ENCODE measurements around the gene SCN4A.
"Not testable (repeated sequence)": the region's sequence is repeated elsewhere in the genome, so short reads cannot be mapped to it uniquely, and the experiment has no call there.

Gene SCN4A

DNA sequence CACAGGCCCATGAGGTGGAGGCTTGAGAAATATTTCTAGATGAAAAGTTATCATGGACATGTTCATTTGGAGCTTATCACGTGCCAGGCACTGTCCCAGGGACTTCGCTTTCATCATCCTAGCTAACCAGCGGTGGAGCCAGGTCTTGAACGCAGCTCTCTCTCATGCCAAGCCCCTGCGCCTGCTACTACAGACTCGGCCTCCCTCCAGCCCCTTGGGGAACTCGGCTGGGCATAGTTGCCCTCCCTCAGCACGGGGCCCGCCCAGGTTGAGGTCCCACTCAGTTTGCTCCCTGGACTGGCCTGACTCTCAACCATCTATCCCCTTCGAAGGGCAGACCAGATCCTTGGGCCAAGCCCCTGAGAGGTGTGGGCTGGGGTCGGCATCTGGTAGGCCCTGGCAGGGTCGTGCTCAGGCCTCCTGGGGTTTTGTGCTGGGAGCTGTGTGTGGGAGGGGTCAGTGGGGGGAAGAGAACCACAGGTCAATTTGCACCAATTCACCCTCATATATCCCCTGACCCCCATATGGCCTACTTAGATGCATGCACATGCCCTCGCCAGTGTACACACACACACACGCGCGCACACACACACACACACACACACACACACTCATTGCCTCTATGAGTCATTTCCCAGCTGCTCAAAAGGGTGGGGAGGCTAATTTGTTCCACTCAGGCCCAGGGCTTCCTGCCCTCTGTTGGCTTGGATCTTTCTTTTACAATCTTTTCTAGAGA lies 12.1 kb upstream of the SCN4A start:
- DNase-seq, result no peak

GRCh38 chr17:63984236-63984635 lies 11.5 kb upstream of the SCN4A start:
- DNase-seq, result no peak

DNA sequence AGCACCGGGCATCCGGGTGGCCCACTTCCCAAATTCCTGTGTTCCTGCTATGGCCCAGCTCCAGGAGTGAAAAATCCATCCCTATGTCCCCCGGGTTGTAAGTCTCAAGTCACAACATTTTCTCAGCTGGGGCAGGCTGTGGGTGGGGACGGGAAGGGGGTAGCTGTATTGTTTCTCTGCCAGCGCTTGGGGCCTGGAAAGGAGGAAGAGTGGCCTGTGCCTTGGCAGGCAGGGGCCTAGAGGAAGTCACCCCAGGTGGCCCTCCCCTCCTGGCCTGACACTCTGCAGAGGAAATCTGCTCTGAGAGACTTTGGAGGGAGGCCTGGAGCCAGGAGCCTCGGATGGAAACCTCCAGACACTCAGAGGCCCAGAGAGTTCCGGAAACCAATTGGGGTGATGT lies 10.6 kb upstream of the SCN4A start:
- no peak for DNase-seq

GRCh38 chr17:63982641-63983040 lies 9.9 kb upstream of the SCN4A start:
- DNase-seq, result not testable (repeated sequence)

GRCh38 chr17:63978272-63979200 lies 5.8 kb upstream of the SCN4A start:
- no peak for DNase-seq

GRCh38 chr17:63976702-63977101 lies 4.0 kb upstream of the SCN4A start:
- DNase-seq, result no peak

DNA sequence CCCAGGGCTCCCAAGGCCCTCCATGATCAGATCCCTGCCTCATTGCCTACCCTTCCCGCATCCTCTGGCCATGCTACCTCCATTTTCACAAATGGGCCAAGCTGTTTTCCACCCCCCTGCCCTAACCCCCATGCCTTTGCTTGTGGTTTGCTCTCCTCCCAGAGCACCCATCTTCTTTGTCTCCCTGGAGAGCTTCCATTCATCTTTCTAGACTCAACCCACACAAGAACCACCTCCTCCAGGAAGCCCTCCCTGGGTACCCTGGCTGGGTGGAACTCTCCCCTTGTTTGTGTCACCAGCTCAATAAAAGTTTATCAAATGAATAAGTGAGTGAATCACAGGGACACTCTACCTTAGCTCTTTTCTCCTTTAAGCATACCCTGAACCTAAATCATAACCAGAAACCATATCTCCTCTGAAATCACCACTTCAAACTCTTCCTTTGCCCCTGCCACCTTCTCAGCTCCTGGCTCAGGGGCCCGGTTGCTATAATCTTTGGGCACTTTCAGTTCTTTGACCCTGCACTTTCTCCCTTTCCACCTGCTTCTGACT lies 2.9 kb upstream of the SCN4A start:
- DNase-seq, result no peak

- no peak for DNase-seq
These were observed 2.0 kb upstream of the SCN4A start for GRCh38 chr17:63974594-63975192.

GRCh38 chr17:63973930-63974593 lies 1.3 kb upstream of the SCN4A start:
- no peak for DNase-seq

GRCh38 chr17:63973247-63973646 lies 529 bp upstream of the SCN4A start:
- DNase-seq, result no peak

GRCh38 chr17:63969278-63969677 lies 3.4 kb downstream of the SCN4A start:
- no peak for DNase-seq

- DNase-seq, result no peak
These were observed 4.8 kb downstream of the SCN4A start for GRCh38 chr17:63967953-63968352.

DNA sequence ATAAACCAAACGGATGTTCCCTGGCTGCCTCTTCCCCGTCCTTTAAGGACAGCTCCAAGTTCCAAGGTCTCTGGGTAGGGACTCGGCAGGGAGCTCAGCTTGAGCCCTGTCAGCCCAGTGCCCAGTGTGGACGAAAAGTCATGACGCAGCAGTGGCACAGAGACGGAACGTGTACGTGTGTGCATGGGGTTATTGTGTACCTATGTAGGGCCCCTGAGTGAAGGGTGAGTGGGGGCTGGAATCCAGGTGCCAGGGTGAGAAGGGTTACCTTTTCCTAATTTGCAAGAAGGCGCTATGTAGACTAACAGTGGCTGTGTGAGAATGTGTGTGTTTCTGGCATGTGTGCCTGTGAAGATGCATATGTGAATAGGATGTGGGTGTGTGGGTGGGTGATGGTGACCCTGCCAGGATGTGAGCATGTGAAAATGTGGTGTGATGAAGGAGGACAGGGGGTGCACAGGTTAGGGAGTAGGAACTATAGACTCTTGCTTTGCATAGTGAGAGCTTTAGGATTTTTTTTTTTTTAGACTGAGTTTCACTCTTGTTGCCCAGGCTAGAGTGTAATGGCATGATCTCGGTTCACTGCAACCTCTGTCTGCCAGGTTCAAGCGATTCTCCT lies 6.0 kb downstream of the SCN4A start:
- no peak for DNase-seq

DNA sequence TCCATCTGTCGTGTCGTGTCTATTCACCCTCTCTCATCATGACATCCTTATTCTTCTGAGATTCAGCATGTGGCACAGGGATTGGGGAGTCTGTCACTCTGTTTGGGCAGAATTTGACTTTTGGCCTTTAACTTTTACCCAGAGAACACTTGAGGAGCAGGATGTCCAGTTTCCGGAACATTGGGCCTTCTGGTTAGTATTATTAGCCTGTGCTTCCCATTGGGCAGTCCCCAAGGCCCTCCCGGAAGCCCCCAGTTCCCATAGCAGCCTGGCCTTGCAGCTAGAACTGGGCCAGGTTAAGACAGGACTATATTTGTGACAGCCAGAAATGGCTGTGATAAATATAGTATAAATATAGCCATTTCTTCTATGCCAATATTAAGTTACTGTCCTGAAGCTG lies 9.6 kb downstream of the SCN4A start:
- DNase-seq, result no peak

DNA sequence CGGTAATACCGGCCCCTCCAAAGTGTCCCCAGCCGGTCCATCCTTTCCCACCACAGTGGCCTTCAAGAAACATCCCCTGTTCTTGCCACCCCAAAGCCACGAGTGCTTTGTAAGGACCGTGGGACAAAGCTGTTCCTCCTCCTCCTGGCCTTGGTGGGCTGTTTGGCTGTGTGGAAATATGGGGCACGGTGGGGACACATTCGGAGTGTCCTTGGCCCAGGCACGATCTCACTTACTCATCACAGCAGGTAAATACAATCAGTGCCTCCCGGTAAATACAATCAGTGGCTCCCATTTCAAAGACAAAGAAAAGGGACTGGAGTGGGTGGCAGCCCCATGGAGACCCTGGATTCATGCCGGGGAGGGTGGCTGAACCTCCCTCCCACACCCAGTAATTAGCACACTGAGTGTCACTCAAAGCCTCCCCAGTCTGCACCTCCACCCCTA lies 10.4 kb downstream of the SCN4A start:
- DNase-seq, result peak in 1 of 2 experiments; percentile 32

DNA sequence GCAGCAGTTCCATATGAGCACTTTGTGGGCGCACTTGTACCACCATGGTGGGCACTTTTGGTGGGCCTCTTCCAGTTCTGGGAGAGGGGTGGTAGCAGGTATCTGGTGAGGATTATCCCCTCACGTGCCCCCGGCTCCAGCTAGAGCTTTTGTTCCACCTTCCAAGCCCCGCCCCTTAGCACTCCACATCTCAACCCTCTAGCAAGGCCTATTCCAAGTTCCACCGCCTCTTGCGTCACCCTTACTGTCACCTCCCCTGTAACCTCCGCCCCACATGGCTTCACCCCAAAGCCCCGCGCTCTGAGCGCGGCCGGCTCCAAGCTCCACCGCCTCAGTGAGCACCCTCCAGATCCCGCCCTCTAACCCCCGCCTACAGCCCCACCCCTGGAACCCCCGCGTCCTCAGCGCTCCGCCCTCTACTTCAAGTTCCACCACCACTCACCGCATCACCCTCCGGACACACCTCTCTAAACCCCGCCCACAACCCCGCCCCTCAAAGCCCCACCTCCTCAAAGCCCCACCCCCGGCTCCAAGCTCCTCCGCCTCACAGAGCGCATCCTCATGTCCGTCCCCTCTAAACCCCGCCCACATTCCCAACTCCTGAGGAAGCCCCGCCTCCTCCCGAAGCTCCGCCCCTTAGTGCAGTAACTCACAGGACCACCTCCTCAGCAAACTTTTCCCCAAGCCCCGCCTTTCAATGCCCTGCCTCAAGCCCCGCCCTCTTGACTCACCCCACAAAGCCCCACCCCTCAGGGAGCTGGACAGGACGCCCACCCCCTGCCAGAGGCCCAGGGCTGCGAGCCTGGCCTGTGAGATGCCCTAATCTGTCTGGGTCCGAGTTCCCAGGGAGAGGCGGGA lies 11.1 kb downstream of the SCN4A start:
- DNase-seq, result no peak

- no peak for DNase-seq
These were observed 12.3 kb downstream of the SCN4A start for GRCh38 chr17:63960430-63960829.

- DNase-seq, result peak in 1 of 2 experiments; percentile 43
These were observed 12.7 kb downstream of the SCN4A start for GRCh38 chr17:63960006-63960405.

GRCh38 chr17:63956296-63956920 lies 16.3 kb downstream of the SCN4A start:
- DNase-seq, result no peak

DNA sequence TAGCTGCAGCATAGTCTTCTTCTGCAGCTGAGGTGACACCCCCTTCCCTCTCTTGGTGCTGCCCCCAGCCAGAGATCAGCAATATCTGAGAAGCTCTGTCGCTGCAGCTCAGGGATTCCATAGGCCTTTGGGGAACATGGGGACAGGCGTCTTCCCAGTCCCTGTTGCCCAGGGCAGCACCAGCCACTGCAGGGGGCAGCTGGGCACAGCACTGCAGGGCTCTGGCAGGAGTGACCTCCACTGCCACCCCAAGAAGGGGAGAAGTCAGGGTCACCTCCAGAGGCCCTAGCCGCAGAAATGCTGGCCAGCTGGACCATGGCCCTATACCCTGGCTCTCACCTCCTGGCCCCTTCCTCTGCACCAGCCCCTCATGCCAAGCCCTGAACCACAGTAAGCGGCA lies 16.9 kb downstream of the SCN4A start:
- DNase-seq, result no peak

DNA sequence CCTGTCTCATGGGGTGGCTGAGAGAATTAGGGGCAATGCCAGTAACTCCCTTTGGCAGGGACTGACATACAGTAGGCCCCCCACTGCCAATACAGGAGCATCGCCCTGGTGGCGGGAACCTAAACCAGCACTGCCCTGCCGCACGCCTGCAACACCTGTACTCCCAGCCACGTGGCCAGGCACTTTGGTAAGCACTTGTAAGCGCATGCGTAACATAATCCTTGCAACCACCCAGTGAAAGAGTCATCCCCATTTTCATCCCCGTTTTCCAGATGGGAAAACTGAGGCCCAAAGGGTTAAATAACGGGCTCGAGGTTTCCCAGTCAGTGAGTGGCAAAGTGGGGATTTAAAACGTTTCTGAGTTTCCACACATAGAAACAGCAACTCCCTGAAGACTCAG lies 17.5 kb downstream of the SCN4A start:
- DNase-seq, result no peak

Data from NCI-H2081 (cell line).